Activated CD4-positive, alpha-beta T cell treated with anti-CD3 and anti-CD28 coated beads for 1 hour (primary cell): ENCODE measurements around the gene BARX1.
"Not testable (repeated sequence)": the region's sequence is repeated elsewhere in the genome, so short reads cannot be mapped to it uniquely, and the experiment has no call there.

Experiments used
- DNase-seq: peaks from one replicate; pipeline ENCODE4 v3.0.0-alpha.2; 2020

BARX1 gene

GRCh38 chr9:93950619-93951601 lies 4.2 kb downstream of the BARX1 start:
- DNase-seq, result no peak

GRCh38 chr9:93949694-93950449 lies 5.3 kb downstream of the BARX1 start:
- no peak for DNase-seq

DNA sequence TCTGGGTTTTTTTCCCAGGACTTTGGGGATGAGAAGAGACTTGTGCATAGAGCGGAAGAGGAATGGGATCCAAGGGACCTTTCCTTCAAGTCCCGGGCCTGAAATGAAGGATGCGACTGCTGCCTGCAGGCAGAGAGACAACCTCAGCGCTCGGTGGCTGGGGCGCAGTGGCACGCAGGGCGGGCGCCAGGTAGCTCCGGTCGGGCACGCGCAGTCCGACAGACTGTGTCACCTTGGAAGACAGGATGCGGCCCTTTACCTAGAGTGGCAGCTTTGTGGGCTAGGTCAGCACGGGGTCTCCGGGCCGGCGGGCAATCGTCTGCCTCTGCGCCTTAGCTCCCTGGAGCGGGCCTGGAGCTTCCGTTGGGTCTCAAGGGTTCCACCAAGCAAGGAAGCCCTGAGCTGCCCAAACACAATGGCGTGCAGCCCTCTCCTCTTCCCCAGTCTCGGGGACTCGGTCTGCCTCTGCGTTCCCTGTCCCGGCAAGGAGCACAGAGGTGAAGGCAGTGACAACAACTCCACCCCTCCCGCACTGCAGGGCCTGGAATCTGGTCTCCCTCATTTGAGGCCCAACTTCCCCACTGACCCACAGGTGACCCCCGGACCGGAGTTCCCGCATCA lies 6.0 kb downstream of the BARX1 start:
- no peak for DNase-seq

- DNase-seq, result no peak
Measured at GRCh38 chr9:93948441-93949072, 6.6 kb downstream of the BARX1 start.

DNA sequence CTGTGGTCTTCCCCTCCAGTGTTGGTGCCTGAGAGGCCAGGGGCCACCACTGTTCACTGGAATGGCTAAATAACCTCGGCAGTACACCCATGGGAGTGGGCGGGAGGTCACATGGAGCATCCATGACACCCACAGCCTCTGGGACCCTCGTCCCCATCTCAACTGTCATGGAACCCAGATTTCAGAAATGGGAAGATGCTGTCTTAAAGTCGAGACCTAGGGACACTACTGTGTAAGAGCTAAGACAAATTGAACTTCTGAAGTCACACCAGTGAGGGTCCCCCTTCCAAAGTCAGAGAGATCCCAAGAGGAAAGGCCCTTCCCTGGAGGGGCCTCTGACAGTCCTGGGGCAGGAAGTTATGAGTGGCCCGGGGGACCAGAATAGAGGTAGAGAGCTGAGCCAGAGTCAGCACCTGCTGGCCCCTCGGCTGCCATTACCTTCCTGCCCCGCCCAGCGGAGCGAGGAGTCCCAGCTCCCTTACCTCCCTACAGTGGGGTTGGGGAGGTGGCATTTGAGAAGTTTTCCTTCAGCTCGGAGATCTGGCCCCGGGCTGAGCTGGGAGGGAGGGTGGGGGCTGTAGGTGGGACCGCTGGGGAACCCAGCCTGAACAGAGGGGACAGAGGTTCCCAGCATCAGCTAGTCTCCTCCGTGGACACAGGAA lies 7.6 kb downstream of the BARX1 start:
- DNase-seq, result no peak

GRCh38 chr9:93946338-93946712 lies 8.8 kb downstream of the BARX1 start:
- DNase-seq, result no peak

DNA sequence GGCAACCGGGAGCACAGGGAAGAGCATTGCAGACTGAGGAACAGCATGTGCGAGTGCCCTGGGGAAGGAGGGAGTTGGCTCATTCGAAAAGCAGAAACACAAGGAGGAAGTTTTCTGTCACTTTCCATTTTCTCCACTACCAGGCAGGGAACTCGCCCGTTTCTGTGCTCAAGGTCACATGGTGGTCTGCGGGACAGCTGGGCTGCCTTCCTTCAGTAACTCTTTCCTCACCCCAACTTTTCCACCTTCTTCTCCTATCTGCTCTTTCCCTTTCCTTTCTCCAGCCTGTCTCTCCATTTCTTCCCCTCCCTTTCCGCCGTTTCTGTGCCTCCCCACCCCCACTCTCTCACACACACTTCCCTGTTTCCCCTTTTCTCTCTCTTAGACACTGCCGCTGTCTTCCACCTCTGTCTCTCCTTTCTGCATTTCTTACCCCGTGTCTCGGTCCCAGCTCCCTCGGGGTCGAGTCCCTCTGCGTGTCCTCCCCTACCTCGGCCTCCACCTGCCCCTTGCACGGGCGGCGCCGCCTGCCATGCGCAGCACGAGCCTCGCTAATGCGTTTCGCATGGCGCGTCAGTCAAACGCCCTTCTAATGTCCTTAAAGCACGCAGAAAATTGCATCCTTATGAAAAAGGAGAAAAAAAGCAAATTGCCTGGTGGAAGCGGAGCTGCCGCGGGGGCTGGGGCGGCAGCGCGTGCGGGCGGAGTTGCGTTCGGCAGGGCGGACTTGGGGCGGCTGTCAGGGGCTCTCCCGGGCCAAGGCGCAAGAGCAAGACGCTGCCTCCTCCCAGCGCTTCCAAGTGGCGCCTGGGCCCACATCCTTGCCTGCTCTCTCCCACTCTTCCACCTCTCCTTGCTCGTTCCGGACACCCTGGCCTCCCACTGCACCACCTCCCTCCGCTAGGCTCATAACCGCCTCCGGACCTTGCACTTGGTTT lies 9.5 kb downstream of the BARX1 start:
- DNase-seq, result no peak

- DNase-seq, result no peak
Measured at GRCh38 chr9:93944011-93944410, 11.1 kb downstream of the BARX1 start.

DNA sequence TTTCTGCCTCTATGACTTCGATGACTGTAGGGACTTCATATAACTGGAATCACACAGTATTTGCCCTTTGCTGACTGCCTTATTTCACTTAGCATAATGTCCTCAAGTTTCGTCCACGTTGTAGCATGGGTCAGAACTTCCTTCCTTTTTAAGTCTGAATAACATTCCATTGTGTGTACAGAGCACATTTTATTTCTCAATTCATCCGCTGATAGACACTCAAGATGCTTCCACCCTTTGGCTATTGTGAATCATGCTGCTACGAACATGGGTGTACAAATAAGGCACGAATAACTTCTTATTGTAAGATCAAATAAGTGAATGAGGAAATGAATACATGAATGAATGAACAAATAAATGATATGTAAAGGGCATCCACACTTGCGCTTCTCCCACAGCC lies 13.0 kb downstream of the BARX1 start:
- no peak for DNase-seq

DNA sequence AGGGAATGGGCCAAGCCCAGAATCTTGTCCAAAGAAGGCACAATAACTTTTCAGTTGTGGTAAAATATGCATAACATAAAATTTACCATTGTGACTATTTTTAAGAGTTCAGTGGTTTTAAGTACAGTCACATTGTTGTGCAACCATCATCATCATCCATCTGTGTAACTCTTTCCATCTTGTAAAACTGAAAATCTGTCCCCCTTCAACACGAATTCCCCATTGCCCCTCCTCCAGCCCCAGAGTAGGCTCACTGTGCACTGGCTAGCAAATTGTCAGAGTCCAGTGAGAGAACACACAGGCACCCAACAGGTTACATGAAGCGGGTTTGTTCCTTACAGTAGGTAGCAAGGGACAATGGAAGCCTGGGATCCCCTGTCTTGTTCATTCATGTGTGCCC lies 13.7 kb downstream of the BARX1 start:
- no peak for DNase-seq

GRCh38 chr9:93940951-93941350 lies 14.2 kb downstream of the BARX1 start:
- no peak for DNase-seq

GRCh38 chr9:93939589-93939988 lies 15.6 kb downstream of the BARX1 start:
- DNase-seq, result not testable (repeated sequence)

- no peak for DNase-seq
Measured at GRCh38 chr9:93937193-93937592, 18.0 kb downstream of the BARX1 start.

- no peak for DNase-seq
Measured at GRCh38 chr9:93931905-93932304, 23.2 kb downstream of the BARX1 start.

DNA sequence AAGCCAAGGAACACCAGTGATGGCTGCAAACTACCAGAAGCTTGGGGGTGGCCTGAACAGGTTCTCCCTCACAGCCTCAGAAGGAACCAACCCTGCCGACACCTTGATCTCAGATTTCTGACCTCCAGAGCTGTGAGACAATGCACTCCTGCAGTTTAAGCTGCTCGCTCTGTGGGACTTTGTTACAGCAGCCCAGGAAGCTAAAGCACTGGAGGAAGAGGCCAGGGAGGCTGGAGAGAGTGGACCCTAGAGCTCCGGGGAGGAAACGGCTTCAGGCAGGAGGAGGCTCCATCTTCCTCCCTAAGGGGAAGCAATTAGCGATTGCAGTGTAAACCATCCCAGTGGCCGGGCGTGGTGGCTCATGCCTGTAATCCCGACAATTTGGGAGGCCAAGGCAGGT lies 25.1 kb downstream of the BARX1 start:
- no peak for DNase-seq

DNA sequence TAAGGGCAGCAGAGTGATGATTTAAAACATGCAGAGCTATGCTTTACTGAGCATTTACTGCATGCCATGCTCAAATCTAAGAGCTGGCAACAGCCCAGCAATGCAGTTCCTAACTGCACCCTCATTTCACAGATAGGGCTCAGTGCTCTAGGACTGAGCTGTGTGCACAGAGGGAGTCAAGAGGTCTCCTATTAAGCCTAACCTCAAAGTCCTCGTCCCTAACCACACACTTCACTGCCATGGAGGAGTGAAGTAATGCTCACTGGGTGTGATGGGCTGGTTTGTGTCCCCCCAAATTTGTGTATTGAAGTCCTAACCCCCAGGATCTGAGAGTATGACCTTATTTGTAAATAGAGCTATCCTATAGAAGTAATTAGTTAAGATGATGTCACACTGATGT lies 25.9 kb downstream of the BARX1 start:
- no peak for DNase-seq

DNA sequence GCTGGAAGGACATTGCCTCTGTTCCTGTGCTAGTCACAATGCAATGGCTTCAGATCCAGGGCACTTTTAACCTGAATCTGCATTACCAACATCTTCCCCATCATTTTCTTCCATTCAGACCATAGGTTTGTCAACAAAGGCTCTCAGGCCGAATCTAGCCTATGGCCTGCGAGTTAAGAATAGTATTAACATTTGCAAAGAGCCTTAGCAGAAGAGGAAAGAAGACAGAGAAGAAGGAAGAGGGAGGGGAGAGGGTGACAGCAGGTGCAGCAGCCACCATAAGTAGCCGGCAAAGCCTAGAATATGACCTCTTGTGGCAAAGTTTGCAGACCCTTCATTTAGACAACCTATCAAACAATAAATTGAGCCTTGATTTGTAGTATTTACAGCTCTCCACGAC lies 32.6 kb downstream of the BARX1 start:
- no peak for DNase-seq

DNA sequence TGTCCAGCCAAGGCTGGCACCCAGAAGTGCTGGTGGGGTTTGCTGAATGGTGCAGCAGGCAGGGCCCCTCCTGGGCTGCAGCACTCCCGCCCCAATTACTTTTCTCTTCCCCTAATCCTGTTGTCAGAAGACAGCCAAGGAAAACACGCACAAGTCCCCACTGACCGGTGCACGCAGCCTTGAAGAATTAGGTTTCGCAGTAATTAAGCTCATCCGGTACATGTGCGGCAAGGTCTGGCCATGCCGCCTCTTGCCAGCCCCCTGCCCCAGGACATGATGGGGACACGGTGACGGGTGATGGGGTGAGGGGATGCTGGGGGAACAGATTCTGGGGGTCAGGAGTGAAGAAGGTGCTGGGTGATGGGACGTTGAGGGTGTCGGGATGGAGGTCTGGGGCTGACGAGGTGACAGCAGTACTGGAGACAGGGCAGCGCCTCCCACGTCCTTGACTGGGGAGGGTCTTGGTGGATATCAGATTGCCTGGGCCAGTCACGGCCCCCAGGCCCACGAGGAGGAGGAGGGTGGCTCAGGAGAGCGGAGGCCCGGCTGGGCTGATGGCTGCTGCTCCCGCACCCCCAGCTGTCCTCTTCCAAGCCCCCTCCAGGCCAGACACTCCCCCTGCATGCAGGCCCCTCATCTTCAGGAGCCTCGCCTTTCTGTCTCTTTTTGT lies 34.9 kb downstream of the BARX1 start:
- DNase-seq, result no peak

- no peak for DNase-seq
Measured at GRCh38 chr9:93918061-93918460, 37.1 kb downstream of the BARX1 start.

- DNase-seq, result no peak
Measured at GRCh38 chr9:93917121-93917853, 37.9 kb downstream of the BARX1 start.
